H9 (cell line): Measurements from ENCODE around the gene GM2A. TPM values are rescaled to one million over a fixed set of nuclear protein-coding genes. Genes with fewer than 3 reads are reported as not detected.
A peak's percentile ranks its signal among the peaks of the same experiment; 100 is the strongest.

Experiments used
- DNase-seq: peaks from one replicate; pipeline ENCODE4 v3.0.0-alpha.2; 2017
- H2AFZ ChIP-seq: one replicate; pipeline ENCODE4 v1.6.1; 2013; ENCODE audit warnings: mild to moderate bottlenecking, low read length, control low read depth, moderate library complexity
- H2AK5ac ChIP-seq: 2 replicates; pipeline ENCODE4 v1.6.1; 2013; ENCODE audit warnings: low read length, control low read depth, mixed read lengths; ENCODE audit not compliant: insufficient read length
- H2BK120ac ChIP-seq: one replicate; pipeline ENCODE4 v1.6.1; 2013; ENCODE audit warnings: low read depth, mild to moderate bottlenecking, low read length, control low read depth, inconsistent platforms; ENCODE audit not compliant: poor library complexity, severe bottlenecking
- H2BK12ac ChIP-seq: 2 replicates; pipeline ENCODE4 v1.6.1; 2013; ENCODE audit warnings: low read length, control low read depth, mixed read lengths, low read depth; ENCODE audit not compliant: insufficient read length
- H2BK15ac ChIP-seq: 2 replicates; pipeline ENCODE4 v1.6.1; 2013; ENCODE audit warnings: low read depth, low read length, control low read depth
- H2BK20ac ChIP-seq: one replicate; pipeline ENCODE4 v1.6.1; 2013; ENCODE audit warnings: low read depth, mild to moderate bottlenecking, low read length, control low read depth, inconsistent platforms; ENCODE audit not compliant: poor library complexity, severe bottlenecking
- H2BK5ac ChIP-seq: 2 replicates; pipeline ENCODE4 v1.6.1; 2013; ENCODE audit warnings: low read length, control low read depth, mixed read lengths; ENCODE audit not compliant: insufficient read length
- H3K14ac ChIP-seq: 2 replicates; pipeline ENCODE4 v1.6.1; 2013; ENCODE audit warnings: low read length, control low read depth; ENCODE audit not compliant: insufficient read depth
- H3K18ac ChIP-seq: 2 replicates; pipeline ENCODE4 v1.6.1; 2013; ENCODE audit warnings: low read depth, mild to moderate bottlenecking, mixed read lengths, low read length, control low read depth; ENCODE audit not compliant: insufficient read length
- H3K23ac ChIP-seq: 2 replicates; pipeline ENCODE4 v1.6.1; 2013; ENCODE audit warnings: low read length, control low read depth, mixed read lengths, low read depth; ENCODE audit not compliant: insufficient read length
- H3K23me2 ChIP-seq: 2 replicates; pipeline ENCODE4 v1.6.1; 2013; ENCODE audit warnings: low read depth, mild to moderate bottlenecking, mixed read lengths, low read length, control low read depth; ENCODE audit not compliant: insufficient read length, poor library complexity, severe bottlenecking
- H3K27ac ChIP-seq: 2 replicates; pipeline ENCODE4 v1.5.1; 2013; ENCODE audit warnings: low read length, control low read depth, mixed read lengths, low read depth; ENCODE audit not compliant: insufficient read length
- H3K27me3 ChIP-seq: 2 replicates; pipeline ENCODE4 v1.6.1; 2013; ENCODE audit warnings: low read length, control low read depth, inconsistent platforms; ENCODE audit not compliant: insufficient read depth
- H3K4ac ChIP-seq: 2 replicates; pipeline ENCODE4 v1.6.1; 2013; ENCODE audit warnings: low read depth, mild to moderate bottlenecking, control low read depth, inconsistent platforms, low read length, moderate library complexity
- H3K4me1 ChIP-seq: 2 replicates; pipeline ENCODE4 v1.6.1; 2013; ENCODE audit warnings: low read length, control low read depth, inconsistent platforms; ENCODE audit not compliant: insufficient read depth
- H3K4me2 ChIP-seq: 2 replicates; pipeline ENCODE4 v1.6.1; 2013; ENCODE audit warnings: low read length, control low read depth, mixed read lengths; ENCODE audit not compliant: insufficient read length, insufficient read depth
- H3K56ac ChIP-seq: 2 replicates; pipeline ENCODE4 v1.6.1; 2013; ENCODE audit warnings: low read depth, mild to moderate bottlenecking, mixed read lengths, low read length, control low read depth; ENCODE audit not compliant: insufficient read length
- H3K79me1 ChIP-seq: 2 replicates; pipeline ENCODE4 v1.6.1; 2013; ENCODE audit warnings: low read depth, mild to moderate bottlenecking, moderate library complexity, low read length, control low read depth, inconsistent platforms; ENCODE audit not compliant: insufficient read depth, poor library complexity, severe bottlenecking
- H3K79me2 ChIP-seq: 2 replicates; pipeline ENCODE4 v1.6.1; 2013; ENCODE audit warnings: low read length, control low read depth, inconsistent platforms; ENCODE audit not compliant: insufficient read depth
- H3K9ac ChIP-seq: 2 replicates; pipeline ENCODE4 v1.6.1; 2013; ENCODE audit warnings: low read length, control low read depth, mixed read lengths; ENCODE audit not compliant: insufficient read length; ENCODE audit errors: extremely low read depth
- H3K9me3 ChIP-seq: one replicate; pipeline ENCODE4 v1.6.1; 2013; ENCODE audit warnings: low read depth, low read length, inconsistent platforms; ENCODE audit not compliant: control insufficient read depth
- H3T11ph ChIP-seq: one replicate; pipeline ENCODE4 v1.6.1; 2013; ENCODE audit warnings: mild to moderate bottlenecking, low read length, control low read depth, inconsistent platforms
- H4K20me1 ChIP-seq: one replicate; pipeline ENCODE4 v1.6.1; 2013; ENCODE audit not compliant: control insufficient read depth, insufficient read length, insufficient read depth
- H4K5ac ChIP-seq: 2 replicates; pipeline ENCODE4 v1.6.1; 2013; ENCODE audit warnings: low read depth, mild to moderate bottlenecking, mixed read lengths, low read length, control low read depth; ENCODE audit not compliant: insufficient read length
- H4K8ac ChIP-seq: replicated peaks from 2 replicates; pipeline ENCODE4 v1.6.1; 2013; ENCODE audit warnings: low read length, control low read depth, mixed read lengths, low read depth; ENCODE audit not compliant: insufficient read length
- H4K91ac ChIP-seq: 2 replicates; pipeline ENCODE4 v1.6.1; 2013; ENCODE audit warnings: low read depth, mild to moderate bottlenecking, moderate library complexity, mixed read lengths, low read length, control low read depth; ENCODE audit not compliant: insufficient read length
- H3K27ac Mint-ChIP-seq, 3 experiments: 2 replicates in 2 of 3; 3 replicates in 1 of 3; pipeline ENCODE4 v1.8.0; 2020 to 2021; ENCODE audit warnings: mixed read lengths in 3 of 3, mild to moderate bottlenecking in 1 of 3, moderate library complexity in 1 of 3
- H3K27me3 Mint-ChIP-seq: 2 replicates; pipeline ENCODE4 v1.8.0; 2021; ENCODE audit warnings: low read depth, mild to moderate bottlenecking, moderate library complexity, mixed read lengths
- H3K36me3 Mint-ChIP-seq, 3 experiments: 2 replicates in 2 of 3; 3 replicates in 1 of 3; pipeline ENCODE4 v1.8.0; 2020 to 2021; ENCODE audit warnings: low read depth in 3 of 3, mixed read lengths in 3 of 3; ENCODE audit not compliant: insufficient read depth in 1 of 3
- H3K4me1 Mint-ChIP-seq, 2 experiments: 2 replicates each; pipeline ENCODE4 v1.8.0; 2020; ENCODE audit warnings: mixed read lengths in 2 of 2
- H3K4me3 Mint-ChIP-seq, 2 experiments: 2 replicates in 1 of 2; 3 replicates in 1 of 2; pipeline ENCODE4 v1.8.0; 2020 to 2021; ENCODE audit warnings: mild to moderate bottlenecking in 2 of 2, mixed read lengths in 2 of 2, moderate library complexity in 1 of 2
- H3K9me3 Mint-ChIP-seq, 2 experiments: 2 replicates in 1 of 2; 3 replicates in 1 of 2; pipeline ENCODE4 v1.8.0; 2020; ENCODE audit warnings: mild to moderate bottlenecking in 2 of 2, mixed read lengths in 2 of 2, moderate library complexity in 1 of 2
- CTCF ChIP-seq: fragments of 200-600 bp; sonication (generic); conservative IDR thresholded peaks from 3 replicates; pipeline ENCODE4 v1.8.0; 2021; ENCODE audit warnings: antibody characterized with exemption, mild to moderate bottlenecking
- WGBS: extraction: QIAGEN DNeasy Blood & Tissue Kit; methylation state at CpG from one replicate; pipeline ENCODE4 v1.1.7; 2013; ENCODE audit warnings: missing lambda C conversion rate, low lambda C conversion rate, mixed read lengths; ENCODE audit not compliant: insufficient read length; ENCODE audit errors: extremely low coverage; 5-methylcytosine and 5-hydroxymethylcytosine counted together
- total RNA-seq: library from RNA; stranded (reverse); gene quantifications from 2 replicates; pipeline ENCODE4 v1.2.1, GENCODE V29; 2021

Gene GM2A
- total RNA-seq, 1 experiment from 2014 or later: 27.8 TPM

DNA sequence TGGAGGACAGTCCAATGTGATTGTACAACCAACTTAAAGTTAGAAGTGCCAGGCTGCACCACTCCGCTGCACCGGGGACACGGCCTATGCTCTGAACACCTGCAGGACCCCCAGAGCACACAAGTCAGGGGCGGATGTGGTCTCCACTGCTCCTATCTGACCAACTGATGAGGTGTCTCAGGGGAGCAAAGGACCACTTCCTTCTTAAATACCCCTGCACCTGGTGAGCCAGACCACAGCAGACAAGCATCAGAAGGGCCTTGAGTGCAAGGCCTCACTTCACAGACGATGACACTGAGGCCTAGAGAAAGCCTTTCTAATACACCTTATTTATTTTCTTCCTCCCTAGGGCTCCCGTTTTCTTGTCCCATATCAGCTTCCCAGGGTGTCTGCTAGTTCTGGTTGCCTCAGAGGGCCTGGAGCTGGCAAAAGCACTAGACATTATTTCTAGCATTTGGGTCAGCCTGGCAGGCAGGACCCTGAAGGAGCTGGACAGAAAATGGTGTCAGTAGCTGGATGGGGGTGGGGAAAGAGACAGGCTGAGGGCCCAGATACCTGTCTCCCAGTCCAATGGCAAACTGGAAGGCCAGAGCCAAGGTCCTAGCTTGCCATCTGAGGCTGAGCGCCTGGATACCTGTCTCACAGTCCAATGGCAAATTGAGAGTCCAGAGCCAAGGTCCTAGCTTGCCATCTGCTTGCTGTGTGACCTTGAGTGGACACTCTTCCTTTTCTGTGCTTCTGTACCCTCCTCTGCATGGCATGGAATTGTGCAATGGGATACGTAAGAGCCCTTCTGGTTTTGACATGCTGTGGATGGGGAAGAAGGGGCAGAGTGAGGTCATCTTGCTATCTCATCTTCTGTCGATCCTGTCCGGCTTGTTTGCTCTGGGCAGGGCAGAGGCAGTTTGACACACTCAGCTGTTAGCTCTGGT, 38.1 kb upstream of the GM2A start:
- H3K79me2 ChIP-seq: no peaks in the 10 kb centered on the region
- H2BK120ac ChIP-seq: no peak overlapping the region
- H4K20me1 ChIP-seq: no peaks in the 10 kb centered on the region
- H3K27me3 ChIP-seq: no peaks in the 10 kb centered on the region
- H3K9me3 ChIP-seq: no peaks in the 10 kb centered on the region
- no peak overlapping the region for H4K5ac ChIP-seq
- no peak overlapping the region for H4K8ac ChIP-seq
- H3K79me1 ChIP-seq: no peaks in the 10 kb centered on the region
- no peak overlapping the region for H2AFZ ChIP-seq
- H3K9me3 Mint-ChIP-seq: no peaks in the 10 kb centered on the region
- no peak overlapping the region for H3K4ac ChIP-seq
- H3K23me2 ChIP-seq: no peaks in the 10 kb centered on the region
- no peak overlapping the region for H3K18ac ChIP-seq
- H3K27ac ChIP-seq: no peak overlapping the region
- H2BK20ac ChIP-seq: no peak overlapping the region
- H3T11ph ChIP-seq: no peak overlapping the region
- H3K9ac ChIP-seq: no peak overlapping the region
- H3K14ac ChIP-seq: no peak overlapping the region
- no peak overlapping the region for H3K4me2 ChIP-seq
- no peak overlapping the region for H2BK5ac ChIP-seq
- WGBS: no CpG with 5 or more reads among the region's 10 CpGs
- no peak for DNase-seq
- no peak overlapping the region for H3K56ac ChIP-seq
- H3K36me3 Mint-ChIP-seq: no peaks in the 10 kb centered on the region; a peak in 1 of 7 replicates
- peaks cover 7 to 11% of the 10 kb centered on the region in 2 experiments; a peak in 3 of 4 replicates for H3K4me1 Mint-ChIP-seq
- no peak overlapping the region for H3K4me3 Mint-ChIP-seq
- no peak for TF ChIP-seq CTCF
- H4K91ac ChIP-seq: no peak overlapping the region
- H3K23ac ChIP-seq: no peak overlapping the region
- no peak overlapping the region for H2AK5ac ChIP-seq
- H3K27ac Mint-ChIP-seq: peak overlapping the region in 1 of 3 experiments; percentile 80; a peak in 1 of 7 replicates
- no peak overlapping the region for H2BK12ac ChIP-seq
- H3K27me3 Mint-ChIP-seq: no peaks in the 10 kb centered on the region
- H3K4me1 ChIP-seq: peaks cover 2% of the 10 kb centered on the region; the same call in 1 of the 2 replicates
- no peak overlapping the region for H2BK15ac ChIP-seq
